ENCODE measurements around the gene INTS11. TPM values are rescaled to one million over a fixed set of nuclear protein-coding genes. Genes with fewer than 3 reads are reported as not detected.

Gene INTS11
- total RNA-seq, 1 donor from 2014 or later, result 84.8 TPM

DNA sequence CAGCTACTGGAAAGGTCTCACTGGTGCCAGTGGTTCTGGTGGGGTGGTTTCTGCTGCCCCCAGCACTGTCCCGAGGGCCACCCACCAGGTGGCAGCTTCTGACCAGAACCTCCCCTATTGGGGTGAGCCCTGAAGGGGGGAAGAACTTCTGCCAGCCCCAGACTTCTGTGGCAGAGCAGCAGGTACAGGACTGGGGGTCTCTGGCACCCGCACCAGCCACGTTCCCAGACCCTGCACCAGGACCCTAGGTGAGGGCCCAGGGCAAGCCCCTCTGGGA lies 14.4 kb downstream of the INTS11 start:
- no peaks in the 10 kb centered on the region for H3K9me3 ChIP-seq (ENCODE audit: insufficient read depth, low read depth, low read length)
- H3K9ac ChIP-seq (ENCODE audit: low read length), result no peak overlapping the region
- H3K4me1 ChIP-seq (ENCODE audit: insufficient read depth, low read length), result peaks cover 33% of the 10 kb centered on the region
- H3K36me3 ChIP-seq (ENCODE audit: insufficient read depth, low read length), result peaks cover 8% of the 10 kb centered on the region
- no peak overlapping the region for H3K4me3 Mint-ChIP-seq (ENCODE audit: unreplicated experiment)
- no peak overlapping the region for H3K27ac ChIP-seq (ENCODE audit: low read depth, low read length)
- no peaks in the 10 kb centered on the region for H3K27me3 ChIP-seq (ENCODE audit: insufficient read depth, low read length)
- no peaks in the 10 kb centered on the region for H3K27me3 Mint-ChIP-seq (ENCODE audit: low read depth, unreplicated experiment)
- peak overlapping the region; percentile 73 for H3K4me3 ChIP-seq (ENCODE audit: insufficient read depth, low read depth, low read length)
- TF ChIP-seq EZH2 (IDR thresholded peaks at IDR 0.05; ENCODE audit: insufficient read depth, low read length), result no peak
- TF ChIP-seq CTCF (IDR thresholded peaks at IDR 0.05; ENCODE audit: insufficient read depth, low read depth, low read length), result no peak
- H3K4me2 ChIP-seq (ENCODE audit: low read length), result peak overlapping the region; percentile 96
- H3K36me3 Mint-ChIP-seq (ENCODE audit: low read depth, unreplicated experiment), result peaks cover 6% of the 10 kb centered on the region
- no peaks in the 10 kb centered on the region for H3K9me3 Mint-ChIP-seq (ENCODE audit: unreplicated experiment)
- H2AFZ ChIP-seq (ENCODE audit: low read depth, low read length), result no peak overlapping the region
- DNase-seq (ENCODE audit: low read depth), result no peak
- peaks cover 6% of the 10 kb centered on the region for H3K4me1 Mint-ChIP-seq (ENCODE audit: low read depth, unreplicated experiment)
- H4K20me1 ChIP-seq (ENCODE audit: insufficient read depth, low read length), result peaks cover 73% of the 10 kb centered on the region
- H3K79me2 ChIP-seq (ENCODE audit: insufficient read depth, low read length), result peaks cover 62% of the 10 kb centered on the region
- no peak for FAIRE-seq
- H3K27ac Mint-ChIP-seq (ENCODE audit: unreplicated experiment), result no peak overlapping the region

GRCh38 chr1:1309251-1310108 lies 15.0 kb downstream of the INTS11 start:
- Histone ChIP-seq H4K20me1 (ENCODE audit: insufficient read depth, low read length) (peaks cover 73% of the 10 kb centered on the region), H3K36me3 (ENCODE audit: insufficient read depth, low read length) (peaks cover 7% of the 10 kb centered on the region), H3K79me2 (ENCODE audit: insufficient read depth, low read length) (peaks cover 63% of the 10 kb centered on the region), H3K4me1 (ENCODE audit: insufficient read depth, low read length) (peaks cover 38% of the 10 kb centered on the region), H3K4me2 (ENCODE audit: low read length) (peak overlapping the region; percentile 96), H3K27me3 (ENCODE audit: insufficient read depth, low read length) (no peaks in the 10 kb centered on the region), H3K9me3 (ENCODE audit: insufficient read depth, low read depth, low read length) (no peaks in the 10 kb centered on the region), H3K9ac (ENCODE audit: low read length) (peak overlapping the region; percentile 81), H3K4me3 (ENCODE audit: insufficient read depth, low read depth, low read length) (peak overlapping the region; percentile 73), H3K27ac (ENCODE audit: low read depth, low read length) (peak overlapping the region; percentile 64), H2AFZ (ENCODE audit: low read depth, low read length) (peak overlapping the region; percentile 26)
- Mint-ChIP-seq H3K9me3 (ENCODE audit: unreplicated experiment) (no peaks in the 10 kb centered on the region), H3K36me3 (ENCODE audit: low read depth, unreplicated experiment) (peaks cover 6% of the 10 kb centered on the region), H3K4me3 (ENCODE audit: unreplicated experiment) (peak overlapping the region; percentile 84), H3K27me3 (ENCODE audit: low read depth, unreplicated experiment) (no peaks in the 10 kb centered on the region), H3K4me1 (ENCODE audit: low read depth, unreplicated experiment) (peaks cover 8% of the 10 kb centered on the region), H3K27ac (ENCODE audit: unreplicated experiment) (no peak overlapping the region)
- FAIRE-seq (no peak), DNase-seq (ENCODE audit: low read depth) (no peak)
- no peak for TF ChIP-seq EZH2 (IDR thresholded peaks at IDR 0.05; ENCODE audit: insufficient read depth, low read length)
- no peak for TF ChIP-seq CTCF (IDR thresholded peaks at IDR 0.05; ENCODE audit: insufficient read depth, low read depth, low read length)

- Mint-ChIP-seq H3K27ac (ENCODE audit: unreplicated experiment) (no peak overlapping the region), H3K27me3 (ENCODE audit: low read depth, unreplicated experiment) (no peaks in the 10 kb centered on the region), H3K9me3 (ENCODE audit: unreplicated experiment) (no peaks in the 10 kb centered on the region), H3K4me3 (ENCODE audit: unreplicated experiment) (peak overlapping the region; percentile 86), H3K4me1 (ENCODE audit: low read depth, unreplicated experiment) (peaks cover 8% of the 10 kb centered on the region), H3K36me3 (ENCODE audit: low read depth, unreplicated experiment) (peaks cover 6% of the 10 kb centered on the region)
- Histone ChIP-seq H3K79me2 (ENCODE audit: insufficient read depth, low read length) (peaks cover 67% of the 10 kb centered on the region), H2AFZ (ENCODE audit: low read depth, low read length) (peak overlapping the region; percentile 26), H4K20me1 (ENCODE audit: insufficient read depth, low read length) (peaks cover 74% of the 10 kb centered on the region), H3K9me3 (ENCODE audit: insufficient read depth, low read depth, low read length) (no peaks in the 10 kb centered on the region), H3K27me3 (ENCODE audit: insufficient read depth, low read length) (no peaks in the 10 kb centered on the region), H3K4me3 (ENCODE audit: insufficient read depth, low read depth, low read length) (peak overlapping the region; percentile 73), H3K4me2 (ENCODE audit: low read length) (peak overlapping the region; percentile 96), H3K9ac (ENCODE audit: low read length) (peak overlapping the region; percentile 81), H3K27ac (ENCODE audit: low read depth, low read length) (peak overlapping the region; percentile 64), H3K36me3 (ENCODE audit: insufficient read depth, low read length) (peaks cover 5% of the 10 kb centered on the region), H3K4me1 (ENCODE audit: insufficient read depth, low read length) (peaks cover 41% of the 10 kb centered on the region)
- FAIRE-seq, result no peak
- TF ChIP-seq EZH2 (IDR thresholded peaks at IDR 0.05; ENCODE audit: insufficient read depth, low read length) (no peak), CTCF (IDR thresholded peaks at IDR 0.05; ENCODE audit: insufficient read depth, low read depth, low read length) (no peak)
- DNase-seq (ENCODE audit: low read depth), result no peak
These were observed 15.7 kb downstream of the INTS11 start for GRCh38 chr1:1308756-1309250.

Measured in astrocyte (in vitro differentiated cells and primary cell).